NOMO-1 treated with dmso at 0.1 percent for 144 hours (cell line): Measurements from ENCODE around the gene STARD3.
"Not testable (repeated sequence)": the region's sequence is repeated elsewhere in the genome, so short reads cannot be mapped to it uniquely, and the experiment has no call there.

Source experiments
- DNase-seq: peaks from one replicate; lab custom pipeline; 2025; ENCODE audit not compliant: unreplicated experiment; lab: John Stamatoyannopoulos, UW

The STARD3 gene

DNA sequence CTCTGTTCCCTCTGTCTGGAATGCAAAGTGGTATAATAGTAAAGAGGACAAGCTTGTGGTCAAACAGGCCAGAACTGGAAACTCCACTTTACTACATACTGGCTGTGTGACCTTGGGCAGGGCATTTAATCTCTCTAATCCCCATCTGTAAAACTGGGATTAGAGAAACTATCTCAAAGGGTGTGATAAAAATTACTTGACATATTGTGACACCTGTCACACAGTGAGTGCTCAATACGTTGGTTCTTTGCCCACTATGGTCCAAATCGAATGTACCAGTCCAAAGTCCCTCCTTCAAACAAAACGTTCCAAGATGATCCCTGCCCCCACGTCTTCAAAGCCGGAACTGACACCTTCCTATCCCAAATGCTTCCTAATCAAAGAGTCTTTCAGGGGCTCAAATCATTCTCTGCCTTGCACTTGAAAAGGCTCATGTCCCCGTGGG, 50.2 kb downstream of the STARD3 start:
- DNase-seq: no peak

GRCh38 chr17:39687546-39688474, 50.9 kb downstream of the STARD3 start, which contains the start of gene PGAP3:
Gene PGAP3 (minus strand): TSS chr17:39688057. CDS start chr17:39688014, 43 bp downstream.
- DNase-seq: peak; percentile 70

DNA sequence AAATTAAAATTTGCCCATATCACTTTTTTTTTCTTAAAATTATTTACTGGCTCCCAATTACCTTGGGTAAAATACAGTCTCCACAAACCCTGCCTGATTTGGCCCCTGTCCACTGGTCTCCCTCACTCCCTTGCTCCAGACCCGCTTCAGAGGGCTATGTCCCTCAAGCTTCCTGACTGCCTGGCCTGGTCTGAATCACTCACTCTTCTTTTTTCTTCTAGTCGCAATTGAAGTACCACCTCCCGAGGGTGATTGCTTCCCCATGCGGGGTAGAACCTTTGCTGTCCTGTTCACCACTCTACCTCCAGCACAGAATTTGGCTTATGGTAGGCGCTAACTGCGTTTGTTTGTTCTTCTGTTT, 51.5 kb downstream of the STARD3 start:
- DNase-seq: no peak

- no peak for DNase-seq
Observed at GRCh38 chr17:39688945-39689344, 52.0 kb downstream of the STARD3 start.

- no peak for DNase-seq
Observed at GRCh38 chr17:39694593-39694992, 57.6 kb downstream of the STARD3 start.

DNA sequence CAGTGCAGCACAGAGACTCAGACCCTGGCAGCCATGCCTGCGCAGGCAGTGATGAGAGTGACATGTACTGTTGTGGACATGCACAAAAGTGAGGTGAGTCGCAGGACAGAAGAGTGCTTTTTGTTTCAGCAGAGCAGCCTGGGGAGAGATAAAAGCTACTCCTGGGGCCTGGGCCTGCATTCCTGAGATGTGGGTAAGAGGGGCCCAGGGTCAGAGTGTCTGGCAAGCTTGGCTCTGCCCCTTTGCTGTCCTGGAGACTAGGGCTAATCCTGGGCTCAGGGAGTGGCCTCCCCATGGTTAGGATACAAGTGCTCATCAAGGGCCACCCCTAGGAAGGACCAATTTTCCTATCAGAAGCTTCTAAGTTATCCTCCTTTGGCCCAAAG, 58.1 kb downstream of the STARD3 start:
- DNase-seq: no peak

DNA sequence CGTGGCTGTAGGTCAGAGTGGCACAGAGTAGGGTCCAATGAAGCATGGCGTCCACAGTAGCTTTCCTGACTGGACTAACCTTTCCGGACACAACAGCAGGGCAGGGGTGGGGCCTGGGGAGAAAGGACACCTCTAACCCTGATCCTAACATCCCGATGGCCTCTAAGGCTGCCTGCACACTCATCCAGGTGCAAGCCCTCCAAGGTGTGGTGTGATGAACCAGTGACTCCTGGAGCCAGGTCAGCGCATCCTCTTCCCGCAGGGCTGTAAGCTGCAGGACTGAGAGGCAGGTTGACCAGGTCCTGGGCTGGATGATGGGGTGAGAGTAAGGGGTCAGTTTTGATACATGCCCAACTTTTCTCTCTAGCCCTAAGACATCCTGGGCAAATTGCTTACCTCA, 59.8 kb downstream of the STARD3 start:
- no peak for DNase-seq

DNA sequence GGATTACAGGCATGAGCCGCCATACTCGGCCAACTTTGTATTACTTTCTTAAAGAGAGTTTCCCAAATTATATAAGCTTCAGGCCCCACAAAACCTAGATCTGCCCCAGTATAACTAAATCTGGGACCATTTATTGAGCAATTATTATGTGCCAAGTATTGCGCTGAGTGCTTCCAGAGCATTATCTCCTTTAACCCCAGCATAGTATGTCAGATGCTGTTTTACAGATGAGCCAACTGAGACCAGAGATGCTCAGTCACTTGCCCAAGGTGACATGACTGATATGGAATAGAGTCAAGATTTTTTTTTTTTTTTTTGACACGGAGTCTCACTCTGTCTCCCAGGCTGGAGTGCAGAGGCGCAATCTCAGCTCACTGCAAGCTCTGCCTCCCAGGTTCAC, 61.0 kb downstream of the STARD3 start:
- DNase-seq: no peak

DNA sequence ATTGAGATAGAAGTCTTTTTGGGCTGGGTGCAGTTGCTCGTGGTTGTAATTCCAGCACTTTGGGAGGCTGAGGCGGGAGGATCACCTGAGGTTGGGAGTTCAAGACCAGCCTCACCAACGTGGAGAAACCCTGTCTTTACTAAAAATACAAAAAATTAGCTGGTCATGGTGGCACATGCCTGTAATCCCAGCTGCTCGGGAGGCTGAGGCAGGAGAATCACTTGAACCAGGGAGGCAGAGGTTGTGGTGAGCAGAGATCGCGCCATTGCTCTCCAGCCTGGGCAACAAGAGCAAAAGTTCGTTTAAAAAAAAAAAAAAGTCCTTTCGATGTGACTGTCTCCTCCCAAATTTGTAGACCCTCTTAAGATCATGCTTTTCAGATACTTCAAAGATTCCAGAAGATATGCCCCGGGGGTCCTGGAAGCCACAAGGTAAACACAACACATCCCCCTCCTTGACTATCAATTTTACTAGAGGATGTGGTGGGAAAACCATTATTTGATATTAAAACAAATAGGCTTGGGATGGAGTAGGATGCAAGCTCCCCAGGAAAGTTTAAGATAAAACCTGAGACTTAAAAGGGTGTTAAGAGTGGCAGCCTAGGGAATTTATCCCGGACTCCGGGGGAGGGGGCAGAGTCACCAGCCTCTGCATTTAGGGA, 62.3 kb downstream of the STARD3 start:
- not testable (repeated sequence) for DNase-seq

DNA sequence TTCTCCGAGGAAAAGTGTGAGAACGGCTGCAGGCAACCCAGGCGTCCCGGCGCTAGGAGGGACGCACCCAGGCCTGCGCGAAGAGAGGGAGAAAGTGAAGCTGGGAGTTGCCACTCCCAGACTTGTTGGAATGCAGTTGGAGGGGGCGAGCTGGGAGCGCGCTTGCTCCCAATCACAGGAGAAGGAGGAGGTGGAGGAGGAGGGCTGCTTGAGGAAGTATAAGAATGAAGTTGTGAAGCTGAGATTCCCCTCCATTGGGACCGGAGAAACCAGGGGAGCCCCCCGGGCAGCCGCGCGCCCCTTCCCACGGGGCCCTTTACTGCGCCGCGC, 62.8 kb downstream of the STARD3 start, which contains the start of gene ERBB2:
Gene ERBB2, plus strand, starts transcription at position 247 of the 330 bp plus-strand sequence. CDS start 175 bp downstream, outside the sequence.
- DNase-seq: no peak

GRCh38 chr17:39700148-39700987, 63.4 kb downstream of the STARD3 start:
- no peak for DNase-seq

GRCh38 chr17:39701012-39701783, 64.3 kb downstream of the STARD3 start:
- DNase-seq: no peak

DNA sequence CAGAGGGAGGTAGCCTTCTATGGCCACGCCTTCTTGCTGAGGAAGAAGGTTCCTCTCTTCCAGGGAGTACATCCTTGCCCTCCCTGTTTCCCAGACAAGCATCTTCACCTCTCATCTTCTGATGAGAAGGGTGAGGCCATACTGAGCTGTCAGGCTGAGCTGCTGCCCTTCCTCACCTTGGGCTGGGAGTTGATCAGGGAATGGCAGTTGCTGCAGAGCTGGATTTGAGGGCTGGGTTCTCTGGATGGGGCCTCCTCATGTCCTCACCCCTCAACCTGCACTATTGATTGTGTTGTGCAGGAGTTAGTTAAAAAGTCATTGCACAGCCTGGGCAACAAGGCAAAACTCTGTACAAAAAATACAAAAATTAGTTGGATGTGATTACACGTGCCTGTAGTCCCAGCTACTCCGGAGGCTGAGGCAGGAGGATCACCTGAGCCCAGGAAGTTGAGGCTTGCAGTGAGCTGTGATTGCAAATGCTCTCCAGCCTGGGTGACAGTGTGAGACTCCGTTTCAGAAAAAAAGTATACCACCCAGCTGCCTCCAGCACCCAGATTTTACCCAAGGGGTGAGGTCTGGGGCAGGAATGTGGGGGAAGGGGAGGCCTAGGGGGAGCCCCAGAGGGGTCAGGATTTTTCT, 65.0 kb downstream of the STARD3 start:
- DNase-seq: no peak

DNA sequence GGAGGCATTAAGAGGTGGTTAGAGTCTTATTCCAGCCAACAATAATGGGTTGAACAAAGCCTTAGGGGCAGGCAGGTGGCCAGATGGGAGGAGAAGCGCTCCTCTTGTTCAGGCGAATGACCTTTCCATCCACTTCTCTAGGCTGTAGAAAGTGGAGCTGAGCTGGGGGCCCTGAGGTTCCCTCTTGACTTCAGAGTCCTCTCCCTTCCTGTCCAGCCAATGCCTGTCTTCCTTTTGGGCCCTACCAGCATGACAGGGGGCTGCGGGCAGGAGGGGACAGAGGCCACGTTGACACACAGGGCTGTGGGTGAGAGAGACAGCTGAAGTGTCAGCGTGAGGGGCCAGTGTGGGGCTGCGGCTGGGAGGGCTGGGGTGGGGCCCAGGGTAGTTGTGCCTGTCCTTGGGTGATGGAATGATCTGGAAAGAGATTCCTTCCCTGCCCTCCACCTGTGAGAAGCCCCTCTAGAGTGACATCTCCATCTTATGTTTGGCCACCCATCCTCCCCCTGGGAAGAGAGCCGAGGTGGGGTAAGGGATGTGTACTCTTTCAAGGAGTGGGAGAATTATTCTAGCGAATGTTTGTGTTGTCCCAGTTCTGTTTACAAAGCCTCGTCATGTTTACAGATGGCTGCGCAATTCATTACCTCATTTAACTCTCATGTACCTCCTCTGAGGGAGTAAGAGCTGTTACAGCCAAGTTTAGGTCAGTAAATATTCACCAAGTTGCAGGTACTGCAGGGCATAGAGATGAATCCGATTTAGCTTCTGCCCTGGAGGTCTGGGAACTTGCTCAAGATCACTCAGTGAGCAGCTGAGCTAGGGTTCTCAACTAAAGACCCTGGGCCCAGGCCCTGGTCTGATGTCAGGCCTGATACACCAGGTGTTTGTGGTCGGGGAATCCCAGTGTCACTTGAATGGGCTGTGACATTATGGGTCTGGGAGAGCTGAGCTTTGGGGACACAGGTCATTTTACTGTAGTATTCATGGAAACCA, 66.3 kb downstream of the STARD3 start:
- DNase-seq: no peak

DNA sequence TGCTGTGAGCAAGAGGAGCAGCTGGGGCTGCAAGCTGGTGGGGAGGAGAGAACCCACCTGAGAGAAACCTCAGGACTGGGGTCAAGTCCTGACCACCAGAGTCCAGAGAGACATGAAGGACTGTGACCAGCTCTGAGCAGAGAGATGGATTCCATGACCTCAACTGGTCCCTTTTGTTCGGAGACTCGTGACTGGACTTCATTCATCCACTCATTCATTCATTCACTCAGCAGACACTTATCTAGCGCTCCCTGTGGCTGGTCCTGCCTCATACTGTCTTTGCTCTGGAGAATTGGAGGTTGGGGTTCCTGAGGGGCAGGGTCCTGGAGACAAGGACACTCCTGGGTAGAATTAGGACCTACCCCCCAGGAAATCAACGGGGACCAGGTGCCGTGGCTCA, 67.0 kb downstream of the STARD3 start:
- DNase-seq: no peak

DNA sequence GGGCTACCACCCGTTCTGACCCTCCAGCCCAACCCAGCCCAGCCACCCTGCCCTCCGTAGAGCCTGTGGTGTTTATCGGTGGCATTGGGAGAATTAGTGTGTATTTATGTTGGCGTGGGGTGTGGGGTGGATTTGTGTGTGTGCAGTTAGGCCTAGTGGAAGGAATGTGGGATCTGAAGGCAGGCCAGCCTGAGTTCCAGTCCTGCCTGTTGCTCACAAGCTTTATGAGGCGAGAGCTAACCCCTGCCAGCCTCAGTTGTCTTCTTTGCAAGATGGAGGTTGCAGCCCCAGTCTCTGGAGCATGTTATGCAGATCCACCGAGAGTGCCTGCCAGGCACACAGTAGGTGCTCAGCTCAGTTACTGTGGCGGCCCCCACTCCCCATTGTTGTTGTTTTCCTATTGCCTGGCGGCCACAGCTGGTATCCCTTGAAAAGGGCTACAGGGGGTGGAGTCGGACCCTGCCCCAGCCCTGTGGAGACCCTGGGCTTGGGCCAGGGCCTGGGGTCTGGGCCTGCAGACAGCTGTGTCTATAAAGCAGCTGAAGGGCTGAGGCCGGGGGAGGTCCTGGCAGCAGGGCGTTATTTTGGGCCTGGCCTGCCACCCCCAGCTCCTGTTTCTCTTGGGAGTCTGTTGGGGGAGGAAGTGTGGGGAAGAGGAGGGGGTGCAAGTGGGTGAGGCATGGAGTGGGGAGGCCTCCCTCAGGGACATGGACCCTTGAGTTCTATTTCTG, 68.0 kb downstream of the STARD3 start:
- no peak for DNase-seq

DNA sequence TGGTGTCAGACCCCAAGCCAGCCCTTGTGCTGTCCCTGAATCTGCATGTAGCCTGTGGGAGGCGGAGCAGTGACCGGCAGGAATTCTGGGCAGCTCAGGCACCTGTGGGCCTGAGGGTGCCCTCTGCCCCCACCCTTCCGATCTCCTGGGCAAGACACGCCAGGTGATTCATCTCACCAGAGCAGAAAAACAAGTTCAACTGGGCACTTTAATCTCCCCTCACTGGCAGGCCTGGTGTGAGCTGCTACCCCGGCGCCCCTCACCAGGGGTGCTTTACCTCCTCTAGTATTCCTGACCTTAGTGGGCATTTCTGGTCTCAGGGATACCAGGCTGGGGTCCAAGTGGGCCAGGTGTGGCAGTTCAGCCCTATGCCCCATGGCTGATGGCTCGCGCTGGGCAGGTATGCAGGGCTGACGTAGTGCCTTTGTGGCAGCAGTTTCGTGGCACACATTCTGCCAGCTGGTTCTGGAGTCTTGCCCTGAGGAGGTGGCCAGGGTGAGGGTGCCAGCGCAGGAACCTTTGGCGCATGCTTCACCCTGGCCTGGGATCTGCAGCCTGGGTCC, 68.9 kb downstream of the STARD3 start:
- DNase-seq: no peak

- no peak for DNase-seq
Observed at GRCh38 chr17:39706383-39706782, 69.4 kb downstream of the STARD3 start.
